NCI-H748 (cell line): ENCODE data around the gene KCNT2.

ENCODE experiments used
- DNase-seq: peaks from one replicate; lab custom pipeline; 2025; ENCODE audit not compliant: unreplicated experiment; lab: John Stamatoyannopoulos, UW

The KCNT2 gene

DNA sequence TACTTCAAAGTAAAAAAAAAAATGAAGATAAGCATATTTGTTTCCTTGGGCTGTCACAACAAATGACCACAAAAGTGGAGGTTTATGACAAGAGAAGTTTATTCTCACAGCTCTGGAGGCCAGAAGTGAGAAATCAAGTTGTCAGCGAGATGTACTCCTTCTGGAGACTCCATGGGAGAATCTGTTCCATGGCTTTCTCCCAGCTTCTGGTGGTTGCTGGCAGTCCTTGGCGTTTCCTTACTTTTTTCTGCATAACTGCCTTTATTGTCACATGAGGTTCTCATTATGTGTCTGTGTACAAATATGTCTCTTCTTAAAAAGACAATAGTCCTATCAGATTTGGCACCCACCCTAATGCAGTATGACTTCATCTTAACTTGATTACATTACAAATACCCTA lies 398.3 kb downstream of the KCNT2 start:
- no peak for DNase-seq

GRCh38 chr1:196209265-196209664 lies 399.0 kb downstream of the KCNT2 start:
- DNase-seq: no peak

- DNase-seq: no peak
Measured at GRCh38 chr1:196207612-196208217, 400.5 kb downstream of the KCNT2 start.

GRCh38 chr1:196205882-196206281 lies 402.4 kb downstream of the KCNT2 start:
- no peak for DNase-seq

- DNase-seq: no peak
Measured at GRCh38 chr1:196196486-196196885, 411.8 kb downstream of the KCNT2 start.

GRCh38 chr1:196193896-196194559 lies 414.2 kb downstream of the KCNT2 start:
- no peak for DNase-seq

- no peak for DNase-seq
Measured at GRCh38 chr1:196183941-196184340, 424.3 kb downstream of the KCNT2 start.

DNA sequence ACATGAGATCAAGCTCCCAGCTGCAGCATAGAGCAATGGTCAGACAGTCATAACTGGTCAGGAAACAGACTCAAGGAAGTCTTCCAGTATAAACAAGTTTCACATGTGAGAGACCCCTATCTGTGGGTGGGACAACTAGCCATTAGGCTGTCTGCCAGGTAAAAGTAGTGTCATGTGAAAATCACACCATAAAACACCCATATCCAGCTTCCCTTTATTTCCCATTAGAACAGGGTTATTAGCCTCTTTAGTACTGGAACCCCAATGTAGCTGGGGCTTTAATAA lies 426.7 kb downstream of the KCNT2 start:
- no peak for DNase-seq

DNA sequence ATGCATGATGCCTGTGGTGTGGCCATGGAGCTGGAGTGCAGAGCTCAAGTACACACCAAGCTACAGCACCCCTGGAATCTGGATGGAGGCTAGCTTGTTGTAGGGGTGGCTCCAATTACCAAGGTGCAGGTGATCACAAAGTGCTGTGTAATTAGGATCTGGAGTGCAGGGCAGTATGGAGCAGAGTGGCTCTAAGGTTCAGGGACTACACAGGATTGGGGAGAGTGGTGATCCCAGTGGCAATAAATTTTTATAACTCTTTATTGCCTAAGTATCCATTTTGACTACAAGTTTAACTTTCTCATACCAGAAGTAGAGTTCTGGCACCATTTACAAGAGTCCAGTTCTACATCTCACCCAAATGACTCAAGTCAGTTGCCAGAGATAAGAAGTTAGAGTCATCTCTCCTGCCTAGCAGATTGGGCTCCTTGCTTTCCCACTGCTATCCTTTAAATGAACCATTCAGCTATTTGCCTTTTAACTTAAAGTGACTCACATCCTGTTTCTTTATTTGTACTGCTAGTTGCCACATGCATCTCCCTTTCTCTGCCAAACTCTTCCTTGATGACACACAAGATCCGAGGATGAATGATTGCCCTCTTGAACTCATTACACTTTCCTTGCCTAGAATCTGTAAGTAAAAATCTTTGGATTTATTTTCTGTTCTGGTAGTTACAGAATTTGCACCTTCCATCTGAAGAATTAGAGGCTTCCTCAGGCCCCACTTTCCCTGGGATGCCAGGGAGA lies 427.2 kb downstream of the KCNT2 start:
- no peak for DNase-seq

DNA sequence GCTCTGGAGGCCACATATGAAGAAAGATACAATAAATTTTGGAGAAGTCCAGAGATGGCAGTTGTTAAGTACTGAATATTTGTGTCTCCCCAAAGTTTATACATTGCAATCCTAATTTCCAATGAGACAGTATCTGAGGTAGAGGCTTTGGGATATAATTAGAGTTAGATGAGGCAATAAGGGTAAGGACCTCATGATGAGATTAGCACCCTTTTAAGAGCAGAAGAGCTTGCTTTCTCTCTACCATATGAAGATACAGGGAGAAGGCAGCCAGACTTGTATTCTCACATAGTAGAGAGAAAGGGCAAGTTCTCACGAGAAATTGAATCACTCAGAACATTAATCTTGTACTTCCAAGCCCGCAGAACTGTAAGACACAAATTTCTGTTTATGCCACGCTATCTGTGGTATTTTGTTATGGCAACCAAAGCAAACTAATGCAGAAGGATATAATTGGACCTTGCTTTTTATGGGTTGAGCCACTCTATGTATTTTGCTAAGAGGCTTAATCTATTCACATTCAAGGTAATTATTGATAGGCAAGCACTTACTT lies 430.1 kb downstream of the KCNT2 start:
- DNase-seq: peak; percentile 73
